Activated naive CD8-positive, alpha-beta T cell treated with anti-CD3 and anti-CD28 coated beads for 36 hours (primary cell): ENCODE results near the gene PIK3R1. TPM values are rescaled to one million over a fixed set of nuclear protein-coding genes. Genes with fewer than 3 reads are reported as not detected.

Experiments
- DNase-seq: peaks from one replicate; pipeline ENCODE4 v3.0.0; 2021
- H3K27ac Mint-ChIP-seq: one replicate; pipeline ENCODE4 v1.8.0; 2022; ENCODE audit warnings: mild to moderate bottlenecking, moderate library complexity, mixed read lengths
- H3K27me3 Mint-ChIP-seq: one replicate; pipeline ENCODE4 v1.8.0; 2022; ENCODE audit warnings: mild to moderate bottlenecking, mixed read lengths
- H3K36me3 Mint-ChIP-seq: one replicate; pipeline ENCODE4 v1.8.0; 2021; ENCODE audit warnings: mild to moderate bottlenecking, mixed read lengths
- H3K4me1 Mint-ChIP-seq: one replicate; pipeline ENCODE4 v1.8.0; 2021; ENCODE audit warnings: mixed read lengths
- H3K4me3 Mint-ChIP-seq: one replicate; pipeline ENCODE4 v1.8.0; 2022; ENCODE audit warnings: mild to moderate bottlenecking, moderate library complexity, mixed read lengths
- H3K9me3 Mint-ChIP-seq: one replicate; pipeline ENCODE4 v1.8.0; 2022; ENCODE audit warnings: mixed read lengths
- total RNA-seq, 2 experiments: library from RNA; stranded (reverse); gene quantifications; one replicate each; pipeline ENCODE4 v1.2.3, GENCODE V29; 2021

The PIK3R1 gene
- total RNA-seq = 10 to 100 TPM; 39.7 to 41.6 TPM

GRCh38 chr5:68215208-68215897, at the start of gene PIK3R1:
Gene PIK3R1 (plus strand): TSS chr5:68215756. CDS start chr5:68226676, 10,920 bp downstream.
- peaks cover 12% of the 10 kb centered on the region for H3K9me3 Mint-ChIP-seq
- H3K36me3 Mint-ChIP-seq = peaks cover 19% of the 10 kb centered on the region
- peak within 1 kb of the TSS; percentile 85 for H3K4me3 Mint-ChIP-seq
- peak within 1 kb of the TSS; percentile 97 for H3K27ac Mint-ChIP-seq
- H3K27me3 Mint-ChIP-seq = no peaks in the 10 kb centered on the region
- peak; percentile 96 for DNase-seq
- peaks cover 32% of the 10 kb centered on the region for H3K4me1 Mint-ChIP-seq

GRCh38 chr5:68167195-68167651, 48.3 kb upstream of the PIK3R1 start:
- Mint-ChIP-seq H3K9me3 (no peaks in the 10 kb centered on the region), H3K4me3 (no peak overlapping the region), H3K4me1 (no peaks in the 10 kb centered on the region), H3K27ac (no peak overlapping the region), H3K36me3 (no peaks in the 10 kb centered on the region), H3K27me3 (no peaks in the 10 kb centered on the region)
- DNase-seq = no peak

- H3K4me3 Mint-ChIP-seq = no peak overlapping the region
- H3K27me3 Mint-ChIP-seq = no peaks in the 10 kb centered on the region
- H3K36me3 Mint-ChIP-seq = no peaks in the 10 kb centered on the region
- H3K9me3 Mint-ChIP-seq = no peaks in the 10 kb centered on the region
- DNase-seq = no peak
- no peaks in the 10 kb centered on the region for H3K4me1 Mint-ChIP-seq
- no peak overlapping the region for H3K27ac Mint-ChIP-seq
These were observed 45.7 kb upstream of the PIK3R1 start for GRCh38 chr5:68169903-68170302.

- DNase-seq = no peak
- no peak overlapping the region for H3K27ac Mint-ChIP-seq
- no peaks in the 10 kb centered on the region for H3K9me3 Mint-ChIP-seq
- no peaks in the 10 kb centered on the region for H3K4me1 Mint-ChIP-seq
- no peak overlapping the region for H3K4me3 Mint-ChIP-seq
- H3K27me3 Mint-ChIP-seq = no peaks in the 10 kb centered on the region
- H3K36me3 Mint-ChIP-seq = no peaks in the 10 kb centered on the region
These were observed 44.6 kb upstream of the PIK3R1 start for GRCh38 chr5:68170826-68171558.

GRCh38 chr5:68172314-68172713, 43.2 kb upstream of the PIK3R1 start:
- Mint-ChIP-seq H3K27me3 (no peaks in the 10 kb centered on the region), H3K4me3 (no peak overlapping the region), H3K9me3 (no peaks in the 10 kb centered on the region), H3K36me3 (no peaks in the 10 kb centered on the region), H3K4me1 (no peaks in the 10 kb centered on the region), H3K27ac (no peak overlapping the region)
- DNase-seq = no peak

- H3K36me3 Mint-ChIP-seq = no peaks in the 10 kb centered on the region
- DNase-seq = no peak
- no peak overlapping the region for H3K27ac Mint-ChIP-seq
- no peak overlapping the region for H3K4me3 Mint-ChIP-seq
- no peaks in the 10 kb centered on the region for H3K9me3 Mint-ChIP-seq
- no peaks in the 10 kb centered on the region for H3K4me1 Mint-ChIP-seq
- no peaks in the 10 kb centered on the region for H3K27me3 Mint-ChIP-seq
These were observed 42.5 kb upstream of the PIK3R1 start for GRCh38 chr5:68173007-68173406.

- Mint-ChIP-seq H3K36me3 (no peaks in the 10 kb centered on the region), H3K27me3 (no peaks in the 10 kb centered on the region), H3K9me3 (no peaks in the 10 kb centered on the region), H3K27ac (no peak overlapping the region), H3K4me3 (no peak overlapping the region), H3K4me1 (peaks cover 5% of the 10 kb centered on the region)
- DNase-seq = no peak
These were observed 39.3 kb upstream of the PIK3R1 start for GRCh38 chr5:68176253-68176652.

GRCh38 chr5:68176802-68177479, 38.6 kb upstream of the PIK3R1 start:
- DNase-seq = no peak
- Mint-ChIP-seq H3K27ac (no peak overlapping the region), H3K27me3 (no peaks in the 10 kb centered on the region), H3K9me3 (no peaks in the 10 kb centered on the region), H3K36me3 (no peaks in the 10 kb centered on the region), H3K4me3 (no peak overlapping the region), H3K4me1 (peaks cover 5% of the 10 kb centered on the region)

GRCh38 chr5:68177676-68178075, 37.9 kb upstream of the PIK3R1 start:
- H3K4me1 Mint-ChIP-seq = peaks cover 5% of the 10 kb centered on the region
- no peaks in the 10 kb centered on the region for H3K36me3 Mint-ChIP-seq
- H3K9me3 Mint-ChIP-seq = no peaks in the 10 kb centered on the region
- H3K27me3 Mint-ChIP-seq = no peaks in the 10 kb centered on the region
- H3K27ac Mint-ChIP-seq = no peak overlapping the region
- DNase-seq = no peak
- no peak overlapping the region for H3K4me3 Mint-ChIP-seq

GRCh38 chr5:68178579-68178978, 37.0 kb upstream of the PIK3R1 start:
- Mint-ChIP-seq H3K36me3 (no peaks in the 10 kb centered on the region), H3K9me3 (no peaks in the 10 kb centered on the region), H3K27me3 (no peaks in the 10 kb centered on the region), H3K4me3 (no peak overlapping the region), H3K27ac (no peak overlapping the region), H3K4me1 (peaks cover 5% of the 10 kb centered on the region)
- no peak for DNase-seq

- Mint-ChIP-seq H3K36me3 (no peaks in the 10 kb centered on the region), H3K9me3 (no peaks in the 10 kb centered on the region), H3K27me3 (peaks cover 3% of the 10 kb centered on the region), H3K4me3 (no peak overlapping the region), H3K4me1 (peaks cover 5% of the 10 kb centered on the region), H3K27ac (no peak overlapping the region)
- no peak for DNase-seq
These were observed 35.2 kb upstream of the PIK3R1 start for GRCh38 chr5:68180121-68181038.

GRCh38 chr5:68181039-68181599, 34.4 kb upstream of the PIK3R1 start:
- H3K36me3 Mint-ChIP-seq = no peaks in the 10 kb centered on the region
- peaks cover 3% of the 10 kb centered on the region for H3K27me3 Mint-ChIP-seq
- no peaks in the 10 kb centered on the region for H3K9me3 Mint-ChIP-seq
- H3K4me3 Mint-ChIP-seq = no peak overlapping the region
- peaks cover 5% of the 10 kb centered on the region for H3K4me1 Mint-ChIP-seq
- H3K27ac Mint-ChIP-seq = no peak overlapping the region
- DNase-seq = no peak

- Mint-ChIP-seq H3K4me1 (peaks cover 5% of the 10 kb centered on the region), H3K9me3 (no peaks in the 10 kb centered on the region), H3K4me3 (no peak overlapping the region), H3K36me3 (no peaks in the 10 kb centered on the region), H3K27ac (no peak overlapping the region), H3K27me3 (peaks cover 3% of the 10 kb centered on the region)
- no peak for DNase-seq
These were observed 33.5 kb upstream of the PIK3R1 start for GRCh38 chr5:68182094-68182493.

- no peak overlapping the region for H3K4me3 Mint-ChIP-seq
- H3K9me3 Mint-ChIP-seq = no peaks in the 10 kb centered on the region
- H3K36me3 Mint-ChIP-seq = no peaks in the 10 kb centered on the region
- H3K27me3 Mint-ChIP-seq = peaks cover 3% of the 10 kb centered on the region
- H3K27ac Mint-ChIP-seq = no peak overlapping the region
- peaks cover 5% of the 10 kb centered on the region for H3K4me1 Mint-ChIP-seq
- DNase-seq = no peak
These were observed 33.0 kb upstream of the PIK3R1 start for GRCh38 chr5:68182534-68182933.
